Esophagus (tissue), 2 donors: ENCODE measurements around the gene LCN1. TPM values are rescaled to one million over a fixed set of nuclear protein-coding genes. Genes with fewer than 3 reads are reported as not detected.
A peak's percentile ranks its signal among the peaks of the same experiment; 100 is the strongest.

Source experiments
- H3K27ac ChIP-seq, 2 donors: one replicate each; pipeline ENCODE4 v1.5.1; 2013; ENCODE audit warnings: low read depth in 2 of 2, mild to moderate bottlenecking in 2 of 2, inconsistent platforms in 1 of 2, low read length in 1 of 2, moderate library complexity in 1 of 2
- H3K27me3 ChIP-seq, 2 donors: one replicate each; pipeline ENCODE4 v1.6.1; 2013; ENCODE audit warnings: low read length in 2 of 2, control low read depth in 1 of 2, mild to moderate bottlenecking in 1 of 2; ENCODE audit not compliant: insufficient read depth in 2 of 2, control insufficient read depth in 1 of 2
- H3K36me3 ChIP-seq, 2 donors: one replicate each; pipeline ENCODE4 v1.6.1; 2013; ENCODE audit warnings: low read length in 1 of 2; ENCODE audit not compliant: control insufficient read depth in 2 of 2, insufficient read depth in 2 of 2
- H3K4me1 ChIP-seq, 2 donors: one replicate each; pipeline ENCODE4 v1.6.1; 2013; ENCODE audit warnings: low read length in 1 of 2; ENCODE audit not compliant: control insufficient read depth in 2 of 2, insufficient read depth in 2 of 2
- H3K4me3 ChIP-seq, 2 donors: one replicate each; pipeline ENCODE4 v1.5.1; 2013; ENCODE audit warnings: low read length in 2 of 2, mild to moderate bottlenecking in 2 of 2, low read depth in 1 of 2, moderate library complexity in 1 of 2
- H3K9me3 ChIP-seq, 2 donors: one replicate each; pipeline ENCODE4 v1.6.1; 2013; ENCODE audit warnings: mild to moderate bottlenecking in 2 of 2, low read depth in 1 of 2, low read length in 1 of 2, moderate library complexity in 1 of 2; ENCODE audit not compliant: control insufficient read depth in 2 of 2, insufficient read depth in 1 of 2
- WGBS, 2 donors: extraction: QIAGEN DNeasy Blood & Tissue Kit; methylation state at CpG; one replicate each; pipeline ENCODE4 v1.1.7; 2013; 5-methylcytosine and 5-hydroxymethylcytosine counted together
- polyA plus RNA-seq, 2 donors: library from polyadenylated mRNA; stranded (reverse); fragments of 200-250 nt; gene quantifications; one replicate each; pipeline ENCODE4 v1.2.3, GENCODE V29; 2013
- donor health status: healthy with polysubstance abuse.
- donor health status: Bipolar disorder and iron deficiency.

The LCN1 gene
- polyA plus RNA-seq, 2 donors, result not detected

GRCh38 chr9:135480071-135480939 lies 40.9 kb upstream of the LCN1 start:
- Histone ChIP-seq H3K27me3 (no peaks in the 10 kb centered on the region), H3K36me3 (peaks cover 0 to 13% of the 10 kb centered on the region in 2 donors), H3K4me3 (peak overlapping the region; percentile 78 to 88), H3K27ac (peak overlapping the region; percentile 19 to 47), H3K4me1 (peaks cover 4 to 5% of the 10 kb centered on the region in 2 donors), H3K9me3 (no peaks in the 10 kb centered on the region)
- WGBS, 2 donors, result 1% methylated on average over 51 to 76 of the region's 76 CpGs

- Histone ChIP-seq H3K36me3 (peaks cover 0 to 19% of the 10 kb centered on the region in 2 donors), H3K4me1 (peaks cover 4 to 5% of the 10 kb centered on the region in 2 donors), H3K27me3 (no peaks in the 10 kb centered on the region), H3K9me3 (no peaks in the 10 kb centered on the region), H3K27ac (no peak overlapping the region), H3K4me3 (peak overlapping the region; percentile 78 to 88)
- 28 to 33% methylated on average over 11 of the region's 11 CpGs for WGBS, 2 donors
Measured at GRCh38 chr9:135480940-135481310, 40.3 kb upstream of the LCN1 start.

- Histone ChIP-seq H3K27me3 (no peaks in the 10 kb centered on the region), H3K9me3 (no peaks in the 10 kb centered on the region)
- WGBS, 2 donors, result 70 to 76% methylated on average over 8 of the region's 8 CpGs
Measured at GRCh38 chr9:135482015-135482754, 39.1 kb upstream of the LCN1 start.

GRCh38 chr9:135484460-135485277 lies 36.6 kb upstream of the LCN1 start:
- Histone ChIP-seq H3K9me3 (no peaks in the 10 kb centered on the region), H3K36me3 (peaks cover 0 to 36% of the 10 kb centered on the region in 2 donors), H3K4me1 (peaks cover 4 to 5% of the 10 kb centered on the region in 2 donors), H3K4me3 (no peak overlapping the region), H3K27ac (no peak overlapping the region), H3K27me3 (no peaks in the 10 kb centered on the region)
- 93 to 96% methylated on average over 47 of the region's 47 CpGs for WGBS, 2 donors

More at GRCh38 chr9:135482015-135482754, 39.1 kb upstream of the LCN1 start:
- peaks cover 4 to 5% of the 10 kb centered on the region in 2 donors for H3K4me1 ChIP-seq
- no peak overlapping the region for H3K4me3 ChIP-seq
- peaks cover 0 to 31% of the 10 kb centered on the region in 2 donors for H3K36me3 ChIP-seq
- no peak overlapping the region for H3K27ac ChIP-seq

- peaks cover 4% of the 10 kb centered on the region in 2 donors for H3K4me1 ChIP-seq
- no peaks in the 10 kb centered on the region for H3K9me3 ChIP-seq
- H3K27ac ChIP-seq, result no peak overlapping the region
- WGBS, 2 donors, result 95 to 97% methylated on average over 25 of the region's 25 CpGs
- H3K4me3 ChIP-seq, result no peak overlapping the region
- H3K36me3 ChIP-seq, result peaks cover 0 to 36% of the 10 kb centered on the region in 2 donors
- H3K27me3 ChIP-seq, result no peaks in the 10 kb centered on the region
Measured at GRCh38 chr9:135485385-135485784, 35.9 kb upstream of the LCN1 start.

- H3K27me3 ChIP-seq, result no peaks in the 10 kb centered on the region
- H3K9me3 ChIP-seq, result no peaks in the 10 kb centered on the region
- H3K4me1 ChIP-seq, result peaks cover 0 to 2% of the 10 kb centered on the region in 2 donors
- 88 to 91% methylated on average over 21 of the region's 21 CpGs for WGBS, 2 donors
- H3K4me3 ChIP-seq, result no peak overlapping the region
- peaks cover 0 to 36% of the 10 kb centered on the region in 2 donors for H3K36me3 ChIP-seq
- no peak overlapping the region for H3K27ac ChIP-seq
Measured at GRCh38 chr9:135485832-135486231, 35.4 kb upstream of the LCN1 start.

- H3K4me1 ChIP-seq, result no peaks in the 10 kb centered on the region
- no peaks in the 10 kb centered on the region for H3K9me3 ChIP-seq
- no peak overlapping the region for H3K4me3 ChIP-seq
- peaks cover 0 to 36% of the 10 kb centered on the region in 2 donors for H3K36me3 ChIP-seq
- whole genome bisulfite sequencing, 2 donors, result 92% methylated on average over 33 of the region's 33 CpGs
- no peak overlapping the region for H3K27ac ChIP-seq
- H3K27me3 ChIP-seq, result no peaks in the 10 kb centered on the region
Measured at GRCh38 chr9:135486267-135487065, 34.8 kb upstream of the LCN1 start.

- no peak overlapping the region for H3K27ac ChIP-seq
- no peaks in the 10 kb centered on the region for H3K4me1 ChIP-seq
- WGBS, 2 donors, result 93 to 94% methylated on average over 37 to 40 of the region's 40 CpGs
- H3K9me3 ChIP-seq, result no peaks in the 10 kb centered on the region
- no peaks in the 10 kb centered on the region for H3K27me3 ChIP-seq
- no peak overlapping the region for H3K4me3 ChIP-seq
- H3K36me3 ChIP-seq, result peaks cover 0 to 36% of the 10 kb centered on the region in 2 donors
Measured at GRCh38 chr9:135487281-135488012, 33.8 kb upstream of the LCN1 start.
